Heart left ventricle (tissue), 16 donors: ENCODE data around the gene OVCA2. TPM values are rescaled to one million over a fixed set of nuclear protein-coding genes. Genes with fewer than 3 reads are reported as not detected.
"Not testable (repeated sequence)": the region's sequence is repeated elsewhere in the genome, so short reads cannot be mapped to it uniquely, and the experiment has no call there.

Experiments
- ATAC-seq, 4 donors: fragments of 200-7000 bp; cut with Tn5 transposase; one replicate each; pipeline ENCODE4 v1.9.1; 2020 to 2022; ENCODE audit warnings: moderate library complexity in 4 of 4, mild to moderate bottlenecking in 3 of 4, moderate number of reproducible peaks in 1 of 4
- DNase-seq, 5 donors: peaks; one replicate each; pipeline ENCODE4 v3.0.0-alpha.2; 2020
- H3K27ac ChIP-seq, 12 donors: fragments of 200-600 bp; sonication (generic) in 4 of 12; one replicate each; pipeline versions ENCODE4 v1.5.0 to v1.8.0; 2016 to 2022; ENCODE audit warnings: mild to moderate bottlenecking in 2 of 12
- H3K27me3 ChIP-seq, 9 donors: fragments of 200-600 bp; sonication (generic) in 2 of 9; one replicate each; pipeline versions ENCODE4 v1.5.1 to v1.8.0; 2016 to 2022; ENCODE audit warnings: mild to moderate bottlenecking in 3 of 9
- H3K36me3 ChIP-seq, 9 donors: fragments of 200-600 bp; sonication (generic) in 2 of 9; one replicate each; pipeline versions ENCODE4 v1.5.0 to v1.8.0; 2018 to 2022; ENCODE audit warnings: mild to moderate bottlenecking in 2 of 9
- H3K4me1 ChIP-seq, 12 donors: fragments of 200-600 bp; sonication (generic) in 4 of 12; one replicate each; pipeline versions ENCODE4 v1.5.0 to v1.8.0; 2016 to 2022; ENCODE audit warnings: mild to moderate bottlenecking in 3 of 12
- H3K4me3 ChIP-seq, 12 donors: fragments of 200-600 bp; sonication (generic) in 4 of 12; one replicate each; pipeline versions ENCODE4 v1.5.0 to v1.8.0; 2017 to 2022; ENCODE audit warnings: mild to moderate bottlenecking in 9 of 12, moderate library complexity in 4 of 12
- H3K9me3 ChIP-seq, 12 donors: fragments of 200-600 bp; sonication (generic) in 4 of 12; one replicate each; pipeline versions ENCODE4 v1.5.0 to v1.8.0; 2016 to 2022; ENCODE audit warnings: mild to moderate bottlenecking in 1 of 12
- POLR2A ChIP-seq, 2 donors: fragments of 450-650 bp; IDR thresholded peaks; one replicate each; pipeline ENCODE4 v1.6.1; 2017; ENCODE audit warnings: antibody characterized with exemption in 2 of 2, mild to moderate bottlenecking in 2 of 2, moderate library complexity in 2 of 2
- WGBS, 4 donors: extraction: QIAGEN DNeasy Blood & Tissue Kit in 2 of 4; methylation state at CpG; one replicate each; pipeline versions ENCODE4 v1.1.5 to v1.1.7; 2013 to 2018; 5-methylcytosine and 5-hydroxymethylcytosine counted together
- intact Hi-C, 10 donors: fragments of 100-400 bp; cut with DNase I; formaldehyde crosslinking; loops; one replicate each; pipeline versions ENCODE4 v1.11.1 to v1.14.2; 2022
- polyA plus RNA-seq, 2 donors: library from polyadenylated mRNA; stranded (reverse); fragments of 200-250 nt; gene quantifications; one replicate each; pipeline ENCODE4 v1.2.3, GENCODE V29; 2013
- total RNA-seq, 9 donors: library from RNA; depleted of rRNA in 2 of 9; stranded (reverse); fragments of >200 nt in 2 of 9; fragmentation: NEBNext Ultra II Directional in 3 of 9; extraction: Animal tissue kit (Norgen Biotek cat#: 25700) in 3 of 9; gene quantifications; one replicate each; pipeline versions ENCODE4 v1.1.0 to v1.2.4, GENCODE V29; 2016 to 2023
- TF ChIP-seq, protein P1 (sequence below), 12 donors: fragments of 200-600 bp; sonication (generic) in 4 of 12; IDR thresholded peaks; one replicate each; pipeline versions ENCODE4 v1.5.0 to v1.8.0; 2018 to 2022; ENCODE audit warnings: antibody characterized with exemption in 12 of 12, mild to moderate bottlenecking in 5 of 12
- donor health status: ischemic (EF 13 %, LVEDD 7.1; RV severe dilation, severe dysfunction).
- donor health status: healthy with polysubstance abuse.
- donor health status: DM: no; HTN: yes; CAD: no.
- donor health status: DM: no; HTN: no; CAD: no.
- donor health status: ischemic (EF 25% LVEDD 6.9; RV normal size, moderate dysfunction).
- donor health status: ischemic (EF 25% LVEDD 5.7; RV mildly dilated, moderate dysfunction).
- donor health status: healthy.
- donor health status: DM: yes; HTN: yes; CAD: no.
- donor health status: ischemic (EF 35%, LVEDD 5.7; RV mildly dilated, moderate dysfunction).
- donor health status: nonischemic (EF 11% LVEDD 7.7; RV severe dilation, severe dysfunction).
- donor health status: DM: yes; HTN: yes; CAD: no.
- donor health status: PGD.
- donor health status: ischemic (EF 29% LVEDD 5.4; RV normal size, mild dysfunction).
- donor health status: nonischemic (EF 23%, LVEDD 6.1; RV moderate dilation, normal function).

OVCA2 gene
- total and polyA plus RNA-seq, 11 donors, result 16.0 to 52.4 (median 22.0) TPM

DNA sequence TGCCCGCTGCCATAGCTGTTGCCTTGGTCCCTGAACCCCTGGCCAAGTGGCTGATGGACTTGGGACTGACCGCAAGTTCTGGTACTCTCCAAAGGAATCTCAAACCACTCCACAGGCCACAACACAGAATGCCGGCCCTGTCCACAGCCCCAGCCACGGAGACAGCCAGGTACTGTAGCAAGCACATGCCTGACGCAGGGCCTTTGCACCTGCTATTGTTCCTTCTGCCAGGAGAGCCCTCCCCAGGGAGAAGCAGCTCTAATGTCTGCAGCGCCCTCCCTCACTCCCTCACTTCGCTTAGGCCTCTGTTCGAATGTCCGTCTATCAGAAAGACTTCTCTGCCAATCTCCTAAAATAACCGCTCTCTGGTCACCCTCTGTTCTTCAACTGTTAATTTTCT is 32.1 kb upstream of the OVCA2 start:
- WGBS, 4 donors, result 93 to 96% (median 93%) methylated on average over 8 to 10 of the region's 10 CpGs
- Histone ChIP-seq H3K36me3 (no peaks in the 10 kb centered on the region), H3K27ac (no peak overlapping the region), H3K4me3 (no peak overlapping the region), H3K9me3 (no peaks in the 10 kb centered on the region), H3K4me1 (peaks cover 0 to 21% (median 6%) of the 10 kb centered on the region in 12 donors), H3K27me3 (no peaks in the 10 kb centered on the region)
- intact Hi-C loops, result no loop called here
- no peak for DNase-seq
- ATAC-seq, result no peak
- TF ChIP-seq POLR2A (IDR thresholded peaks at IDR 0.05), result no peak
- TF ChIP-seq, protein P1, sequence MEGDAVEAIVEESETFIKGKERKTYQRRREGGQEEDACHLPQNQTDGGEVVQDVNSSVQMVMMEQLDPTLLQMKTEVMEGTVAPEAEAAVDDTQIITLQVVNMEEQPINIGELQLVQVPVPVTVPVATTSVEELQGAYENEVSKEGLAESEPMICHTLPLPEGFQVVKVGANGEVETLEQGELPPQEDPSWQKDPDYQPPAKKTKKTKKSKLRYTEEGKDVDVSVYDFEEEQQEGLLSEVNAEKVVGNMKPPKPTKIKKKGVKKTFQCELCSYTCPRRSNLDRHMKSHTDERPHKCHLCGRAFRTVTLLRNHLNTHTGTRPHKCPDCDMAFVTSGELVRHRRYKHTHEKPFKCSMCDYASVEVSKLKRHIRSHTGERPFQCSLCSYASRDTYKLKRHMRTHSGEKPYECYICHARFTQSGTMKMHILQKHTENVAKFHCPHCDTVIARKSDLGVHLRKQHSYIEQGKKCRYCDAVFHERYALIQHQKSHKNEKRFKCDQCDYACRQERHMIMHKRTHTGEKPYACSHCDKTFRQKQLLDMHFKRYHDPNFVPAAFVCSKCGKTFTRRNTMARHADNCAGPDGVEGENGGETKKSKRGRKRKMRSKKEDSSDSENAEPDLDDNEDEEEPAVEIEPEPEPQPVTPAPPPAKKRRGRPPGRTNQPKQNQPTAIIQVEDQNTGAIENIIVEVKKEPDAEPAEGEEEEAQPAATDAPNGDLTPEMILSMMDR (IDR thresholded peaks at IDR 0.05), result no peak

GRCh38 chr17:2011411-2012371 is 30.1 kb upstream of the OVCA2 start:
- peaks cover 0 to 29% (median 6%) of the 10 kb centered on the region in 12 donors for H3K4me1 ChIP-seq
- TF ChIP-seq, protein P1 (IDR thresholded peaks at IDR 0.05), result no peak
- TF ChIP-seq POLR2A (IDR thresholded peaks at IDR 0.05), result no peak
- intact Hi-C loops, result no loop called here
- peak overlapping the region in 3 of 12 donors; percentile 6 to 25 (median 19) for H3K4me3 ChIP-seq
- peak in 3 of 4 donors; percentile 22 to 72 (median 53) for ATAC-seq
- H3K9me3 ChIP-seq, result no peaks in the 10 kb centered on the region
- H3K27ac ChIP-seq, result peak overlapping the region in 6 of 12 donors; percentile 20 to 60 (median 36)
- H3K27me3 ChIP-seq, result no peaks in the 10 kb centered on the region
- 44 to 56% (median 51%) methylated on average over 23 to 24 of the region's 24 CpGs for WGBS, 4 donors
- no peak for DNase-seq
- H3K36me3 ChIP-seq, result no peaks in the 10 kb centered on the region

DNA sequence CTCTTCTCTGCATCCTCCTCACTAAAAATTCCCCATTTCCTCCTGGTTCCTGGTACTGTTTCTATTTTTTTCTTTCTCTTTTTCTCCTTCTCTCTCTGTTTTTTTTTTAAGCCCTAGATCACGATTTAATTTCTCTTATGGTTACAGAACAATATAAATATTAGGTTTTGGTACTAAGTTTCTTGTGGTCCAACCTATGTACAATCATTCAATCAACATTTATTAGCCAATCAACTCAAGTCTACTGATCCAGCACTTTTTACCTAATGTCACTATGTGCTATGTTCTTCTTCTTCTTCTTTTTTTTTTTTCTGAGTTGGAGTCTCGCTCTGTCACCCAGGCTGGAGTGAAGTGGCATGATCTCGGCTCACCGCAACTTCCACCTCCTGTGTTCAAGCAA is 29.3 kb upstream of the OVCA2 start:
- ATAC-seq (no peak), DNase-seq (no peak)
- WGBS, 4 donors, result 92 to 99% (median 94%) methylated on average over 4 of the region's 4 CpGs
- no peaks in the 10 kb centered on the region for H3K27me3 ChIP-seq
- intact Hi-C loops, result no loop called here
- no peaks in the 10 kb centered on the region for H3K36me3 ChIP-seq
- H3K4me1 ChIP-seq, result peaks cover 0 to 29% (median 6%) of the 10 kb centered on the region in 12 donors
- TF ChIP-seq, protein P1 (IDR thresholded peaks at IDR 0.05), result no peak
- no peak for TF ChIP-seq POLR2A (IDR thresholded peaks at IDR 0.05)
- H3K9me3 ChIP-seq, result no peaks in the 10 kb centered on the region
- no peak overlapping the region for H3K4me3 ChIP-seq
- H3K27ac ChIP-seq, result peak overlapping the region in 5 of 12 donors; percentile 20 to 50 (median 42)

GRCh38 chr17:2013220-2013993 is 28.4 kb upstream of the OVCA2 start:
- ATAC-seq, result peak in 1 of 4 donors; percentile 4
- not testable (repeated sequence) for H3K9me3 ChIP-seq

More at GRCh38 chr17:2013220-2013993, 28.4 kb upstream of the OVCA2 start:
- H3K27me3 ChIP-seq, intact Hi-C loops, H3K4me3 ChIP-seq, DNase-seq, H3K36me3 ChIP-seq, H3K27ac ChIP-seq: not testable (repeated sequence)
- peaks cover 0 to 36% (median 6%) of the 10 kb centered on the region in 12 donors for H3K4me1 ChIP-seq
- WGBS, 4 donors, result 92 to 99% (median 94%) methylated on average over 5 to 6 of the region's 6 CpGs
